ENCODE measurements around the gene TXNDC5. TPM values are rescaled to one million over a fixed set of nuclear protein-coding genes. Genes with fewer than 3 reads are reported as not detected.
"Not testable (repeated sequence)": the region's sequence is repeated elsewhere in the genome, so short reads cannot be mapped to it uniquely, and the experiment has no call there.

Gene TXNDC5
- polyA plus RNA-seq, 1 donor: 88.4 TPM

GRCh38 chr6:7914991-7915789, 4.6 kb upstream of the TXNDC5 start:
- DNase-seq: no peak

- no peak for DNase-seq
Measured at GRCh38 chr6:7914311-7914710, 3.7 kb upstream of the TXNDC5 start.

- no peak for DNase-seq
Measured at GRCh38 chr6:7912736-7913517, 2.3 kb upstream of the TXNDC5 start.

GRCh38 chr6:7912024-7912423, 1.4 kb upstream of the TXNDC5 start:
- no peak for DNase-seq

- no peak for DNase-seq
Measured at GRCh38 chr6:7911345-7911725, 747 bp upstream of the TXNDC5 start.

- DNase-seq: no peak
Measured at GRCh38 chr6:7910298-7910653, 312 bp downstream of the TXNDC5 start.

- no peak for DNase-seq
Measured at GRCh38 chr6:7909323-7910276, 988 bp downstream of the TXNDC5 start.

- no peak for DNase-seq
Measured at GRCh38 chr6:7907159-7907558, 3.4 kb downstream of the TXNDC5 start.

- no peak for DNase-seq
Measured at GRCh38 chr6:7906741-7907140, 3.8 kb downstream of the TXNDC5 start.

GRCh38 chr6:7905416-7905815, 5.2 kb downstream of the TXNDC5 start:
- no peak for DNase-seq

- no peak for DNase-seq
Measured at GRCh38 chr6:7904654-7905319, 5.8 kb downstream of the TXNDC5 start.

GRCh38 chr6:7903673-7904072, 6.9 kb downstream of the TXNDC5 start:
- no peak for DNase-seq

- DNase-seq: no peak
Measured at GRCh38 chr6:7902867-7903266, 7.7 kb downstream of the TXNDC5 start.

- DNase-seq: no peak
Measured at GRCh38 chr6:7902221-7902620, 8.4 kb downstream of the TXNDC5 start.

- DNase-seq: no peak
Measured at GRCh38 chr6:7901780-7902179, 8.8 kb downstream of the TXNDC5 start.

- no peak for DNase-seq
Measured at GRCh38 chr6:7901056-7901455, 9.5 kb downstream of the TXNDC5 start.

GRCh38 chr6:7900621-7901020, 10.0 kb downstream of the TXNDC5 start:
- no peak for DNase-seq

GRCh38 chr6:7899889-7900213, 10.7 kb downstream of the TXNDC5 start:
- no peak for DNase-seq

GRCh38 chr6:7899101-7899888, 11.3 kb downstream of the TXNDC5 start:
- DNase-seq: no peak

- DNase-seq: not testable (repeated sequence)
Measured at GRCh38 chr6:7898193-7898586, 12.4 kb downstream of the TXNDC5 start.
